Ovary (tissue), 9 donors: Measurements from ENCODE around the gene TRANK1. TPM values are rescaled to one million over a fixed set of nuclear protein-coding genes. Genes with fewer than 3 reads are reported as not detected.
"Not testable (repeated sequence)": the region's sequence is repeated elsewhere in the genome, so short reads cannot be mapped to it uniquely, and the experiment has no call there.

Experiments
- DNase-seq, 5 donors: peaks; one replicate each; pipeline ENCODE4 v3.0.0-alpha.2; 2019 to 2020
- H3K27ac ChIP-seq, 2 donors: fragments of 200-600 bp; one replicate each; pipeline versions ENCODE4 v1.5.1 to v1.8.0; 2019 to 2022
- H3K27me3 ChIP-seq: fragments of 200-600 bp; one replicate; pipeline ENCODE4 v1.8.0; 2022
- H3K36me3 ChIP-seq: fragments of 200-600 bp; sonication (generic); one replicate; pipeline ENCODE4 v1.5.1; 2019
- H3K4me1 ChIP-seq: one replicate; pipeline ENCODE4 v1.8.1; 2013; ENCODE audit warnings: mild to moderate bottlenecking, moderate library complexity; ENCODE audit not compliant: insufficient read depth
- H3K4me3 ChIP-seq: fragments of 200-600 bp; sonication (generic); one replicate; pipeline ENCODE4 v1.5.1; 2017
- H3K9me3 ChIP-seq, 2 donors: fragments of 200-600 bp in 1 of 2; sonication (generic) in 1 of 2; one replicate each; pipeline versions ENCODE4 v1.5.1 to v1.8.1; 2013 to 2019; ENCODE audit warnings: mild to moderate bottlenecking in 1 of 2, moderate library complexity in 1 of 2
- EP300 ChIP-seq: sonication (generic); formaldehyde crosslinking; IDR thresholded peaks from one replicate; pipeline ENCODE4 v1.6.1; 2017; ENCODE audit warnings: antibody characterized with exemption
- POLR2A ChIP-seq: fragments of 450-650 bp; IDR thresholded peaks from one replicate; pipeline ENCODE4 v1.6.1; 2017; ENCODE audit warnings: antibody characterized with exemption, mild to moderate bottlenecking, moderate library complexity
- WGBS, 3 donors: extraction: QIAGEN DNeasy Blood & Tissue Kit in 1 of 3; methylation state at CpG; one replicate each; pipeline versions ENCODE4 v1.1.5 to v1.1.7; 2013 to 2017; 5-methylcytosine and 5-hydroxymethylcytosine counted together
- intact Hi-C, 4 donors: fragments of 100-400 bp; cut with DNase I; formaldehyde crosslinking; loops; one replicate each; pipeline versions ENCODE4 v1.11.0 to v1.15.1; 2022 to 2023
- polyA plus RNA-seq, 2 donors: library from polyadenylated mRNA; stranded (reverse); fragments of 200-250 nt in 1 of 2; fragments of 350-450 nt in 1 of 2; fragmentation: Illumina TruSeq in 1 of 2; extraction: RNeasy Lipid Tissue Mini Kit (QIAGEN cat#74804) in 1 of 2; gene quantifications; one replicate each; pipeline ENCODE4 v1.2.3, GENCODE V29; 2013 to 2014
- total RNA-seq, 7 donors: library from RNA; depleted of rRNA in 2 of 7; stranded (reverse); fragments of >200 nt in 2 of 7; fragmentation: NEBNext Ultra II Directional in 3 of 7; extraction: Animal tissue kit (Norgen Biotek cat#: 25700) in 3 of 7; gene quantifications; one replicate each; pipeline versions ENCODE4 v1.1.0 to v1.2.4, GENCODE V29; 2016 to 2023
- TF ChIP-seq, protein P1 (sequence below), 3 donors: fragments of 450-650 bp in 2 of 3; fragments of 200-600 bp in 1 of 3; IDR thresholded peaks; one replicate each; pipeline versions ENCODE4 v1.5.1 to v1.8.0; 2016 to 2022; ENCODE audit warnings: antibody characterized with exemption in 3 of 3, mild to moderate bottlenecking in 1 of 3
- donor health status: DM: no; HTN: no; CAD: no; lungs with moderate emphysema.
- donor health status: DM: no; HTN: no; CAD: no.
- donor health status: Bipolar disorder and iron deficiency.
- donor health status: DM: yes; HTN: yes; CAD: no.
- donor health status: DM: no; HTN: no; CAD: no.
- donor health status: DM: yes; HTN: yes; CAD: no.

Gene TRANK1
- total and polyA plus RNA-seq, 9 donors = 10.7 to 42.4 (median 24.6) TPM

GRCh38 chr3:36969085-36969484, 24.2 kb upstream of the TRANK1 start:
- Histone ChIP-seq H3K27me3 (no peaks in the 10 kb centered on the region), H3K9me3 (no peaks in the 10 kb centered on the region), H3K36me3 (no peaks in the 10 kb centered on the region), H3K4me3 (no peak overlapping the region), H3K4me1 (no peaks in the 10 kb centered on the region), H3K27ac (no peak overlapping the region)
- no peak for DNase-seq
- intact Hi-C loops = no loop called here
- WGBS, 3 donors = 84 to 91% (median 91%) methylated on average over 4 of the region's 4 CpGs
- no peak for TF ChIP-seq EP300
- TF ChIP-seq, protein P1, sequence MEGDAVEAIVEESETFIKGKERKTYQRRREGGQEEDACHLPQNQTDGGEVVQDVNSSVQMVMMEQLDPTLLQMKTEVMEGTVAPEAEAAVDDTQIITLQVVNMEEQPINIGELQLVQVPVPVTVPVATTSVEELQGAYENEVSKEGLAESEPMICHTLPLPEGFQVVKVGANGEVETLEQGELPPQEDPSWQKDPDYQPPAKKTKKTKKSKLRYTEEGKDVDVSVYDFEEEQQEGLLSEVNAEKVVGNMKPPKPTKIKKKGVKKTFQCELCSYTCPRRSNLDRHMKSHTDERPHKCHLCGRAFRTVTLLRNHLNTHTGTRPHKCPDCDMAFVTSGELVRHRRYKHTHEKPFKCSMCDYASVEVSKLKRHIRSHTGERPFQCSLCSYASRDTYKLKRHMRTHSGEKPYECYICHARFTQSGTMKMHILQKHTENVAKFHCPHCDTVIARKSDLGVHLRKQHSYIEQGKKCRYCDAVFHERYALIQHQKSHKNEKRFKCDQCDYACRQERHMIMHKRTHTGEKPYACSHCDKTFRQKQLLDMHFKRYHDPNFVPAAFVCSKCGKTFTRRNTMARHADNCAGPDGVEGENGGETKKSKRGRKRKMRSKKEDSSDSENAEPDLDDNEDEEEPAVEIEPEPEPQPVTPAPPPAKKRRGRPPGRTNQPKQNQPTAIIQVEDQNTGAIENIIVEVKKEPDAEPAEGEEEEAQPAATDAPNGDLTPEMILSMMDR (IDR thresholded peaks at IDR 0.05) = no peak
- TF ChIP-seq POLR2A = no peak

DNA sequence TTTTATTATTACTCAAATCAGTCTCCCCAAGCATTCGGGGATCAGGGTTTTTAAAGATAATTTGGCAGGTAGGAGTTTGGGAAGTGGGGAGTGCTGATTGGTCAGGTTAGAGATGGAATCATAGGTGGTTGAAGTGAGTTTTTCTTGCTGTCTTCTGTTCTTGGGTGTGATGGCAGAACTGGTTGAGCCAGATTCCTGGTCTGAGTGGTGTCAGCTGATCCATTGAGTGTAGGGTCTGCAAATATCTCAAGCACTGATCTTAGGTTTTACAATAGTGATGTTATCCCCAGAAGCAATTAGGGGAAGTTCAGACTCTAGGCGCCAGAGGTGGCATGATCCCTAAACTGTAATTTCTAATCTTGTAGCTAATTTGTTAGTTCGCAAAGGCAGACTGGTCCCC, 20.6 kb upstream of the TRANK1 start:
- Histone ChIP-seq H3K27ac (no peak overlapping the region), H3K36me3 (no peaks in the 10 kb centered on the region), H3K4me1 (no peaks in the 10 kb centered on the region), H3K27me3 (no peaks in the 10 kb centered on the region), H3K4me3 (no peak overlapping the region), H3K9me3 (no peaks in the 10 kb centered on the region)
- TF ChIP-seq, protein P1 (IDR thresholded peaks at IDR 0.05) = no peak
- TF ChIP-seq POLR2A = no peak
- no peak for TF ChIP-seq EP300
- intact Hi-C loops = no loop called here
- no peak for DNase-seq
- 77 to 84% (median 81%) methylated on average over 3 of the region's 3 CpGs for WGBS, 3 donors

DNA sequence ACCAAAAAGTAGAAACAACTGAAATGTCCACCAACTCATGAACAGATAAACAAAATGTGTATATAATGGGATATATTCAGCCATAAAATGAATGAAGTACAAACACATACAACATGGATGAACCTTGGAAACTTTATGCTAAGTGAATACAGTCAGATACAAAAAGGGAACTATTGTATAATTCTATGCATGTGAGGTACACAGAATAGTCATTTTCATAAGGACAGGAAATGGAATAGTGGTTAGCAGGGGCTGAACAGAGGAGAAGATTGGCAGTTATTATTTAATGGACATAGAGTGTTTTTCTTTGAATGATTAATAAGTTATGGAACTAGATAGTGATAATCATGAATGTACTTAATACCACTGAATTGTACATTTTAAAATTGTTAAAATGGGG, 20.0 kb upstream of the TRANK1 start:
- TF ChIP-seq EP300 (no peak), POLR2A (no peak)
- TF ChIP-seq, protein P1 (IDR thresholded peaks at IDR 0.05) = no peak
- Histone ChIP-seq H3K27me3 (no peaks in the 10 kb centered on the region), H3K27ac (no peak overlapping the region), H3K4me3 (no peak overlapping the region), H3K36me3 (no peaks in the 10 kb centered on the region), H3K9me3 (no peaks in the 10 kb centered on the region), H3K4me1 (no peaks in the 10 kb centered on the region)
- intact Hi-C loops = no loop called here
- DNase-seq = no peak

- H3K4me1 ChIP-seq = no peaks in the 10 kb centered on the region
- intact Hi-C loops = no loop called here
- WGBS, 3 donors = 89 to 96% (median 93%) methylated on average over 1 of the region's 1 CpG
- DNase-seq = no peak
- no peaks in the 10 kb centered on the region for H3K36me3 ChIP-seq
- no peak overlapping the region for H3K4me3 ChIP-seq
- TF ChIP-seq EP300 (no peak), POLR2A (no peak)
- TF ChIP-seq, protein P1 (IDR thresholded peaks at IDR 0.05) = no peak
- no peak overlapping the region for H3K27ac ChIP-seq
- no peaks in the 10 kb centered on the region for H3K27me3 ChIP-seq
- H3K9me3 ChIP-seq = no peaks in the 10 kb centered on the region
Observed at GRCh38 chr3:36964331-36964730, 19.5 kb upstream of the TRANK1 start.

- H3K9me3 ChIP-seq, H3K36me3 ChIP-seq, H3K27me3 ChIP-seq, DNase-seq, H3K4me3 ChIP-seq, H3K4me1 ChIP-seq, intact Hi-C loops, H3K27ac ChIP-seq: not testable (repeated sequence)
- WGBS, 3 donors = 94 to 95% (median 95%) methylated on average over 7 of the region's 7 CpGs
Observed at GRCh38 chr3:36963008-36963407, 18.2 kb upstream of the TRANK1 start.
